ENCODE results near the gene VGLL3. TPM values are rescaled to one million over a fixed set of nuclear protein-coding genes. Genes with fewer than 3 reads are reported as not detected.
"Not testable (repeated sequence)": the region's sequence is repeated elsewhere in the genome, so short reads cannot be mapped to it uniquely, and the experiment has no call there.

VGLL3 gene
- 59.0 and 59.3 TPM in 2 replicates for total RNA-seq (2012; rRNA removed)

- H3K9ac ChIP-seq (ENCODE audit: low read depth, low read length) = peak within 1 kb of the TSS; percentile 98
- H3K4me3 ChIP-seq (ENCODE audit: low read length) = peak within 1 kb of the TSS; percentile 95
- H3K4me1 ChIP-seq (ENCODE audit: control insufficient read depth, insufficient read depth, low read length) = peaks cover 58% of the 10 kb centered on the region
- peaks cover 4% of the 10 kb centered on the region for H3K36me3 ChIP-seq (ENCODE audit: insufficient read depth, low read length)
- H3K27me3 ChIP-seq (ENCODE audit: control insufficient read depth, insufficient read depth, low read length) = no peaks in the 10 kb centered on the region
- H3K9me3 ChIP-seq (replicated peaks; ENCODE audit: low read length) = no peaks in the 10 kb centered on the region
- H3K4me2 ChIP-seq (ENCODE audit: low read length) = peak within 1 kb of the TSS; percentile 77
These were observed at the start of gene VGLL3 for GRCh38 chr3:86990734-86991481. TSS of gene VGLL3 (minus strand) at chr3:86991149. CDS start at chr3:86990743, 406 bp downstream.

GRCh38 chr3:87037652-87038051 is 46.7 kb upstream of the VGLL3 start:
- H3K27me3 ChIP-seq (ENCODE audit: control insufficient read depth, insufficient read depth, low read length) = no peaks in the 10 kb centered on the region
- peaks cover 2% of the 10 kb centered on the region for H3K4me1 ChIP-seq (ENCODE audit: control insufficient read depth, insufficient read depth, low read length)
- no peaks in the 10 kb centered on the region for H3K9me3 ChIP-seq (replicated peaks; ENCODE audit: low read length)
- H3K4me3 ChIP-seq (ENCODE audit: low read length) = no peak overlapping the region
- no peak overlapping the region for H3K4me2 ChIP-seq (ENCODE audit: low read length)
- no peak overlapping the region for H3K9ac ChIP-seq (ENCODE audit: low read depth, low read length)
- H3K36me3 ChIP-seq (ENCODE audit: insufficient read depth, low read length) = no peaks in the 10 kb centered on the region

GRCh38 chr3:87036671-87037070 is 45.7 kb upstream of the VGLL3 start:
- H3K27me3 ChIP-seq (ENCODE audit: control insufficient read depth, insufficient read depth, low read length) = no peaks in the 10 kb centered on the region
- peaks cover 2% of the 10 kb centered on the region for H3K4me1 ChIP-seq (ENCODE audit: control insufficient read depth, insufficient read depth, low read length)
- H3K4me3 ChIP-seq (ENCODE audit: low read length) = no peak overlapping the region
- H3K9me3 ChIP-seq (replicated peaks; ENCODE audit: low read length) = no peaks in the 10 kb centered on the region
- H3K36me3 ChIP-seq (ENCODE audit: insufficient read depth, low read length) = no peaks in the 10 kb centered on the region
- no peak overlapping the region for H3K9ac ChIP-seq (ENCODE audit: low read depth, low read length)
- no peak overlapping the region for H3K4me2 ChIP-seq (ENCODE audit: low read length)

- Histone ChIP-seq H3K27me3 (ENCODE audit: control insufficient read depth, insufficient read depth, low read length) (no peaks in the 10 kb centered on the region), H3K4me2 (ENCODE audit: low read length) (no peak overlapping the region), H3K4me1 (ENCODE audit: control insufficient read depth, insufficient read depth, low read length) (peaks cover 2% of the 10 kb centered on the region), H3K9ac (ENCODE audit: low read depth, low read length) (no peak overlapping the region), H3K36me3 (ENCODE audit: insufficient read depth, low read length) (no peaks in the 10 kb centered on the region), H3K4me3 (ENCODE audit: low read length) (no peak overlapping the region), H3K9me3 (replicated peaks; ENCODE audit: low read length) (no peaks in the 10 kb centered on the region)
These were observed 44.4 kb upstream of the VGLL3 start for GRCh38 chr3:87035339-87035738.

- no peaks in the 10 kb centered on the region for H3K36me3 ChIP-seq (ENCODE audit: insufficient read depth, low read length)
- no peak overlapping the region for H3K9ac ChIP-seq (ENCODE audit: low read depth, low read length)
- H3K27me3 ChIP-seq (ENCODE audit: control insufficient read depth, insufficient read depth, low read length) = no peaks in the 10 kb centered on the region
- no peak overlapping the region for H3K4me3 ChIP-seq (ENCODE audit: low read length)
- no peaks in the 10 kb centered on the region for H3K9me3 ChIP-seq (replicated peaks; ENCODE audit: low read length)
- no peak overlapping the region for H3K4me2 ChIP-seq (ENCODE audit: low read length)
- peaks cover 2% of the 10 kb centered on the region for H3K4me1 ChIP-seq (ENCODE audit: control insufficient read depth, insufficient read depth, low read length)
These were observed 42.3 kb upstream of the VGLL3 start for GRCh38 chr3:87033205-87033604.

- H3K27me3 ChIP-seq (ENCODE audit: control insufficient read depth, insufficient read depth, low read length) = no peaks in the 10 kb centered on the region
- H3K4me3 ChIP-seq (ENCODE audit: low read length) = no peak overlapping the region
- no peak overlapping the region for H3K9ac ChIP-seq (ENCODE audit: low read depth, low read length)
- H3K4me1 ChIP-seq (ENCODE audit: control insufficient read depth, insufficient read depth, low read length) = no peaks in the 10 kb centered on the region
- H3K36me3 ChIP-seq (ENCODE audit: insufficient read depth, low read length) = no peaks in the 10 kb centered on the region
- no peaks in the 10 kb centered on the region for H3K9me3 ChIP-seq (replicated peaks; ENCODE audit: low read length)
- H3K4me2 ChIP-seq (ENCODE audit: low read length) = no peak overlapping the region
These were observed 35.0 kb upstream of the VGLL3 start for GRCh38 chr3:87025661-87026645.

GRCh38 chr3:87017370-87017769 is 26.4 kb upstream of the VGLL3 start:
- not testable (repeated sequence) for H3K27me3 ChIP-seq (ENCODE audit: control insufficient read depth, insufficient read depth, low read length); H3K9ac ChIP-seq (ENCODE audit: low read depth, low read length); H3K4me2 ChIP-seq (ENCODE audit: low read length); H3K4me3 ChIP-seq (ENCODE audit: low read length); H3K36me3 ChIP-seq (ENCODE audit: insufficient read depth, low read length); H3K9me3 ChIP-seq (replicated peaks; ENCODE audit: low read length); H3K4me1 ChIP-seq (ENCODE audit: control insufficient read depth, insufficient read depth, low read length)

GRCh38 chr3:87009271-87009670 is 18.3 kb upstream of the VGLL3 start:
- Histone ChIP-seq H3K4me3 (ENCODE audit: low read length) (no peak overlapping the region), H3K36me3 (ENCODE audit: insufficient read depth, low read length) (no peaks in the 10 kb centered on the region), H3K4me2 (ENCODE audit: low read length) (no peak overlapping the region), H3K27me3 (ENCODE audit: control insufficient read depth, insufficient read depth, low read length) (no peaks in the 10 kb centered on the region), H3K9me3 (replicated peaks; ENCODE audit: low read length) (no peaks in the 10 kb centered on the region), H3K4me1 (ENCODE audit: control insufficient read depth, insufficient read depth, low read length) (no peaks in the 10 kb centered on the region), H3K9ac (ENCODE audit: low read depth, low read length) (no peak overlapping the region)

- no peak overlapping the region for H3K4me3 ChIP-seq (ENCODE audit: low read length)
- H3K9ac ChIP-seq (ENCODE audit: low read depth, low read length) = no peak overlapping the region
- H3K36me3 ChIP-seq (ENCODE audit: insufficient read depth, low read length) = no peaks in the 10 kb centered on the region
- H3K4me2 ChIP-seq (ENCODE audit: low read length) = no peak overlapping the region
- no peaks in the 10 kb centered on the region for H3K4me1 ChIP-seq (ENCODE audit: control insufficient read depth, insufficient read depth, low read length)
- no peaks in the 10 kb centered on the region for H3K27me3 ChIP-seq (ENCODE audit: control insufficient read depth, insufficient read depth, low read length)
- no peaks in the 10 kb centered on the region for H3K9me3 ChIP-seq (replicated peaks; ENCODE audit: low read length)
These were observed 16.0 kb upstream of the VGLL3 start for GRCh38 chr3:87006844-87007439.

- no peaks in the 10 kb centered on the region for H3K27me3 ChIP-seq (ENCODE audit: control insufficient read depth, insufficient read depth, low read length)
- no peaks in the 10 kb centered on the region for H3K9me3 ChIP-seq (replicated peaks; ENCODE audit: low read length)
- H3K4me1 ChIP-seq (ENCODE audit: control insufficient read depth, insufficient read depth, low read length) = no peaks in the 10 kb centered on the region
- H3K9ac ChIP-seq (ENCODE audit: low read depth, low read length) = no peak overlapping the region
- no peaks in the 10 kb centered on the region for H3K36me3 ChIP-seq (ENCODE audit: insufficient read depth, low read length)
- H3K4me3 ChIP-seq (ENCODE audit: low read length) = no peak overlapping the region
- no peak overlapping the region for H3K4me2 ChIP-seq (ENCODE audit: low read length)
These were observed 13.9 kb upstream of the VGLL3 start for GRCh38 chr3:87004883-87005282.

GRCh38 chr3:87002346-87002745 is 11.4 kb upstream of the VGLL3 start:
- Histone ChIP-seq H3K9ac (ENCODE audit: low read depth, low read length) (no peak overlapping the region), H3K4me2 (ENCODE audit: low read length) (no peak overlapping the region), H3K4me1 (ENCODE audit: control insufficient read depth, insufficient read depth, low read length) (no peaks in the 10 kb centered on the region), H3K27me3 (ENCODE audit: control insufficient read depth, insufficient read depth, low read length) (no peaks in the 10 kb centered on the region), H3K4me3 (ENCODE audit: low read length) (no peak overlapping the region), H3K9me3 (replicated peaks; ENCODE audit: low read length) (no peaks in the 10 kb centered on the region), H3K36me3 (ENCODE audit: insufficient read depth, low read length) (no peaks in the 10 kb centered on the region)
